HepG2 (cell line): ENCODE data around the gene FCAMR. TPM values are rescaled to one million over a fixed set of nuclear protein-coding genes. Genes with fewer than 3 reads are reported as not detected.

Experiments used
- ATAC-seq: fragments of 200-7000 bp; cut with Tn5 transposase; 3 replicates; pipeline ENCODE4 v1.9.1; 2020; ENCODE audit warnings: mild to moderate bottlenecking, moderate library complexity
- BruUV-seq: library from RNA; stranded (reverse); fragments of 400-500 nt; replicated peaks from 2 replicates; lab custom pipeline; 2021; lab: Mats Ljungman, UMichigan
- CTCF ChIA-PET: fragments of 300-600 bp; formaldehyde crosslinking; extraction: SDS; loops from one replicate; lab custom pipeline; 2021; ENCODE audit warnings: low total read pairs, inconsistent platforms, low intra/inter-chr PET ratio; lab: Yijun Ruan, JAX
- POLR2A ChIA-PET: fragments of 350-600 bp; sonication (Branson Sonifier 250); formaldehyde crosslinking; loops from one replicate; lab custom pipeline; 2020; ENCODE audit warnings: antibody characterized with exemption, inconsistent platforms; lab: Yijun Ruan, JAX
- DNase-seq: peaks from one replicate; pipeline ENCODE4 v3.0.0-alpha.2; 2015; ENCODE audit warnings: low spot score
- FAIRE-seq: peaks from 3 replicates; lab custom pipeline; 2011; peaks lifted over from hg19 to GRCh38; lab: Jason Lieb, UNC
- H2AFZ ChIP-seq: one replicate; pipeline ENCODE4 v1.6.1; 2011; ENCODE audit warnings: low read length, inconsistent platforms
- H3K27ac ChIP-seq: fragments of 300-600 bp; 3 replicates; pipeline ENCODE4 v1.8.0; 2011; ENCODE audit warnings: mixed run types, mild to moderate bottlenecking, mixed read lengths, low read length, inconsistent platforms; ENCODE audit not compliant: insufficient read depth; ENCODE audit errors: extremely low read length
- H3K27me3 ChIP-seq, 2 experiments: fragments of 200-600 bp in 1 of 2; 2 replicates in 1 of 2; 3 replicates in 1 of 2; pipeline versions ENCODE4 v1.6.0 to v1.8.0; 2011; ENCODE audit warnings: low read length in 2 of 2, mild to moderate bottlenecking in 2 of 2, moderate library complexity in 2 of 2, inconsistent platforms in 1 of 2; ENCODE audit not compliant: insufficient read depth in 2 of 2, control insufficient read depth in 1 of 2
- H3K36me3 ChIP-seq, 2 experiments: fragments of 200-600 bp in 1 of 2; replicated peaks in 1 of 2; 2 replicates in 1 of 2; 3 replicates in 1 of 2; pipeline versions ENCODE4 v1.5.1 to v1.8.0; 2011; ENCODE audit warnings: low read length in 2 of 2, inconsistent platforms in 1 of 2; ENCODE audit not compliant: insufficient read depth in 2 of 2, control insufficient read depth in 1 of 2
- H3K4me1 ChIP-seq: 2 replicates; pipeline ENCODE4 v1.5.1; 2012; ENCODE audit warnings: low read length, inconsistent platforms; ENCODE audit not compliant: insufficient read depth
- H3K4me2 ChIP-seq: 2 replicates; pipeline ENCODE4 v1.6.0; 2011; ENCODE audit warnings: low read depth, low read length, inconsistent platforms
- H3K4me3 ChIP-seq, 3 experiments: fragments of 200-600 bp in 1 of 3; sonication (generic), shearing (Covaris generic) in 1 of 3; replicated peaks in 1 of 3; 2 replicates each; pipeline ENCODE4 v1.5.1; 2011 to 2016; ENCODE audit warnings: low read length in 3 of 3, inconsistent platforms in 2 of 3, low read depth in 2 of 3, mild to moderate bottlenecking in 2 of 3, control low read depth in 1 of 3, mixed read lengths in 1 of 3; ENCODE audit not compliant: insufficient read depth in 1 of 3
- H3K79me2 ChIP-seq: one replicate; pipeline ENCODE4 v1.6.1; 2011; ENCODE audit warnings: low read length, inconsistent platforms; ENCODE audit not compliant: insufficient read depth
- H3K9ac ChIP-seq: 2 replicates; pipeline ENCODE4 v1.6.0; 2011; ENCODE audit warnings: mild to moderate bottlenecking, low read depth, low read length, inconsistent platforms; ENCODE audit not compliant: insufficient read depth
- H3K9me3 ChIP-seq: 2 replicates; pipeline ENCODE4 v1.5.1; 2012; ENCODE audit warnings: mild to moderate bottlenecking, low read length
- H4K20me1 ChIP-seq: 2 replicates; pipeline ENCODE4 v1.6.0; 2011; ENCODE audit warnings: inconsistent platforms, mild to moderate bottlenecking, low read length, moderate library complexity; ENCODE audit not compliant: insufficient read depth
- ATF7 ChIP-seq, 2 experiments: fragments of 450-650 bp in 1 of 2; sonication (generic) in 1 of 2; formaldehyde crosslinking in 1 of 2; IDR thresholded peaks; 2 replicates each; pipeline versions ENCODE4 v1.4.0 to v1.6.1; 2016 to 2020; ENCODE audit warnings: antibody characterized with exemption in 1 of 2, mild to moderate bottlenecking in 1 of 2, missing genetic modification reagents in 1 of 2
- CENPBD1 ChIP-seq: sonication (generic); formaldehyde crosslinking; IDR thresholded peaks from 2 replicates; pipeline ENCODE4 v1.8.0; 2022; ENCODE audit warnings: missing genetic modification reagents, low read depth, mild to moderate bottlenecking, borderline replicate concordance
- CENPX ChIP-seq: sonication (generic); formaldehyde crosslinking; IDR thresholded peaks from 2 replicates; pipeline ENCODE4 v1.9.0; 2021; ENCODE audit warnings: mild to moderate bottlenecking, missing genetic modification reagents, moderate library complexity
- CSRNP2 ChIP-seq: sonication (generic); formaldehyde crosslinking; conservative IDR thresholded peaks from 2 replicates; pipeline ENCODE4 v1.8.0; 2022; ENCODE audit warnings: low read depth, missing genetic modification reagents
- GATAD2A ChIP-seq: IDR thresholded peaks from 2 replicates; pipeline ENCODE4 v1.6.1; 2016
- SNAPC4 ChIP-seq: sonication (generic); formaldehyde crosslinking; IDR thresholded peaks from 2 replicates; pipeline ENCODE4 v1.4.0; 2020; ENCODE audit warnings: mild to moderate bottlenecking, missing genetic modification reagents
- TEF ChIP-seq: sonication (generic); formaldehyde crosslinking; IDR thresholded peaks from 2 replicates; pipeline ENCODE4 v1.5.0; 2020; ENCODE audit warnings: missing genetic modification reagents
- TFDP1 ChIP-seq: IDR thresholded peaks from 2 replicates; pipeline ENCODE4 v1.6.1; 2016; ENCODE audit warnings: missing compliant biosample characterization, missing genetic modification reagents, borderline replicate concordance
- ZFP90 ChIP-seq: sonication (generic); formaldehyde crosslinking; IDR thresholded peaks from 2 replicates; pipeline ENCODE4 v1.8.0; 2022; ENCODE audit warnings: missing genetic modification reagents, mild to moderate bottlenecking, inconsistent platforms, borderline replicate concordance
- ZNF567 ChIP-seq: sonication (generic); formaldehyde crosslinking; IDR thresholded peaks from 2 replicates; pipeline ENCODE4 v1.8.1; 2023; ENCODE audit warnings: mild to moderate bottlenecking, missing genetic modification reagents, borderline replicate concordance
- ZNF615 ChIP-seq: sonication (generic); formaldehyde crosslinking; IDR thresholded peaks from 2 replicates; pipeline ENCODE4 v1.5.0; 2020; ENCODE audit warnings: mild to moderate bottlenecking, missing genetic modification reagents, borderline replicate concordance
- ZNF674 ChIP-seq: sonication (generic); formaldehyde crosslinking; IDR thresholded peaks from 2 replicates; pipeline ENCODE4 v1.5.0; 2020; ENCODE audit warnings: low read depth, mild to moderate bottlenecking, missing genetic modification reagents
- WGBS: methylation state at CpG from one replicate; pipeline ENCODE4 v1.1.6; 2017; ENCODE audit warnings: low lambda C conversion rate; 5-methylcytosine and 5-hydroxymethylcytosine counted together
- in situ Hi-C: cut with HindIII; loops from 2 replicates; pipeline ENCODE4 v1.10.0; 2017; ENCODE audit warnings: low pct_unique_long_range_greater_than_20kb; ENCODE audit not compliant: extremely low pct_ligation_motif_present
- intact Hi-C: fragments of 100-400 bp; cut with micrococcal nuclease; formaldehyde crosslinking; loops from one replicate; pipeline ENCODE4 v1.10.0; 2022; ENCODE audit not compliant: unreplicated experiment
- polyA plus RNA-seq, 8 experiments: library from polyadenylated mRNA; depleted of rRNA in 3 of 8; stranded (reverse) in 7 of 8; unstranded in 1 of 8; fragments of >200 nt; fragmentation: Illumina TruSeq in 4 of 8; extraction: Trizol in 4 of 8; gene quantifications; 2 replicates each; pipeline versions ENCODE4 v1.2.1 to v1.2.3, GENCODE V29; 2011 to 2016; ENCODE audit warnings: low read depth in 4 of 8, missing spikeins in 1 of 8, mixed read lengths in 1 of 8; ENCODE audit not compliant: insufficient read depth in 1 of 8
- total RNA-seq, 5 experiments: library from RNA; depleted of rRNA; stranded (reverse); fragments of >200 nt; fragmentation: Illumina TruSeq; extraction: Trizol; gene quantifications; 2 replicates each; pipeline ENCODE4 v1.2.3, GENCODE V29; 2016; ENCODE audit warnings: low read depth in 1 of 5

FCAMR gene
- total and polyA plus RNA-seq, 2 of the 13 experiments (the other 11 are each of a cell fraction or from before 2014, with no cell fraction given) = not detected

- TF ChIP-seq ZFP90 (CRISPR knock-in tag) (no peak), CENPBD1 (CRISPR knock-in tag) (no peak), SNAPC4 (no peak)
Observed at GRCh38 chr1:206962272-206962671, 8.0 kb downstream of the FCAMR start (continued).

- TF ChIP-seq ATF7 (IDR thresholded peaks at IDR 0.05) (no peak), ATF7 (CRISPR knock-in tag; IDR thresholded peaks at IDR 0.05) (no peak), CENPX (CRISPR knock-in tag) (no peak), TEF (no peak), TFDP1 (CRISPR knock-in tag) (no peak), ZNF567 (CRISPR knock-in tag) (no peak), ZNF615 (no peak), GATAD2A (CRISPR knock-in tag) (no peak), CSRNP2 (CRISPR knock-in tag) (no peak), ZNF674 (CRISPR knock-in tag) (no peak)
- Histone ChIP-seq H3K4me1 (peaks cover 48% of the 10 kb centered on the region), H3K4me2 (no peak overlapping the region), H3K27me3 (peaks cover 0 to 1% of the 10 kb centered on the region in 2 experiments; a peak in 1 of 5 replicates), H3K9ac (no peak overlapping the region), H3K79me2 (no peaks in the 10 kb centered on the region), H3K27ac (no peak overlapping the region), H2AFZ (no peak overlapping the region), H4K20me1 (no peaks in the 10 kb centered on the region), H3K36me3 (no peaks in the 10 kb centered on the region), H3K9me3 (no peaks in the 10 kb centered on the region), H3K4me3 (no peak overlapping the region)
- ChIA-PET POLR2A (interaction anchor here (1.1 kb wide), 1 partner anchor 9 kb away, joined by 3 read pairs; no protein-coding TSS in a partner anchor), CTCF (no interaction called here)
- intact Hi-C loops = no loop called here
- ATAC-seq = no peak
- in situ Hi-C loops = no loop called here
- DNase-seq = no peak
- no peak for FAIRE-seq
- no TSS peak for BruUV-seq
- 56% methylated on average over 2 of the region's 3 CpGs for WGBS
Observed at GRCh38 chr1:206961668-206962067, 8.6 kb downstream of the FCAMR start.
